Keratinocyte (primary cell): ENCODE data around the gene ST3GAL5. TPM values are rescaled to one million over a fixed set of nuclear protein-coding genes. Genes with fewer than 3 reads are reported as not detected.

Experiments used
- DNase-seq: peaks from one replicate; pipeline ENCODE4 v3.0.0-alpha.2; 2011; ENCODE audit warnings: low read depth, missing footprints, low spot score
- FAIRE-seq: peaks from 2 replicates; lab custom pipeline; 2011; peaks lifted over from hg19 to GRCh38; lab: Jason Lieb, UNC
- H2AFZ ChIP-seq: 2 replicates; pipeline ENCODE4 v1.6.0; 2012; ENCODE audit warnings: low read length, control low read depth, inconsistent platforms; ENCODE audit not compliant: control insufficient read depth
- H3K27ac ChIP-seq: 2 replicates; pipeline ENCODE4 v1.5.1; 2011; ENCODE audit warnings: low read length; ENCODE audit not compliant: control insufficient read depth, insufficient read depth
- H3K27me3 ChIP-seq: 3 replicates; pipeline ENCODE4 v1.6.0; 2011; ENCODE audit warnings: low read length; ENCODE audit not compliant: control insufficient read depth, insufficient read depth; ENCODE audit errors: extremely low read depth
- H3K36me3 ChIP-seq, 2 experiments: 2 replicates in 1 of 2; 3 replicates in 1 of 2; pipeline ENCODE4 v1.5.1; 2011; ENCODE audit warnings: low read length in 2 of 2, mild to moderate bottlenecking in 1 of 2; ENCODE audit not compliant: control insufficient read depth in 2 of 2, insufficient read depth in 2 of 2; ENCODE audit errors: extremely low read depth in 1 of 2
- H3K4me1 ChIP-seq: 3 replicates; pipeline ENCODE4 v1.5.1; 2011; ENCODE audit warnings: low read length; ENCODE audit not compliant: control insufficient read depth, insufficient read depth; ENCODE audit errors: extremely low read depth
- H3K4me2 ChIP-seq: 3 replicates; pipeline ENCODE4 v1.6.0; 2011; ENCODE audit warnings: low read depth, low read length; ENCODE audit not compliant: control insufficient read depth, insufficient read depth; ENCODE audit errors: extremely low read depth
- H3K4me3 ChIP-seq, 3 experiments: fragments of 200-600 bp in 1 of 3; sonication (generic) in 1 of 3; 2 replicates in 2 of 3; 3 replicates in 1 of 3; pipeline ENCODE4 v1.5.1; 2011 to 2016; ENCODE audit warnings: low read length in 3 of 3, mild to moderate bottlenecking in 3 of 3, control low read depth in 2 of 3, inconsistent platforms in 1 of 3, low read depth in 1 of 3, mixed read lengths in 1 of 3, mixed run types in 1 of 3, moderate library complexity in 1 of 3; ENCODE audit not compliant: control insufficient read depth in 2 of 3, insufficient read depth in 2 of 3; ENCODE audit errors: extremely low read depth in 1 of 3
- H3K79me2 ChIP-seq: 2 replicates; pipeline ENCODE4 v1.6.0; 2012; ENCODE audit warnings: low read length; ENCODE audit not compliant: control insufficient read depth, insufficient read depth
- H3K9ac ChIP-seq: 3 replicates; pipeline ENCODE4 v1.6.0; 2011; ENCODE audit warnings: low read length; ENCODE audit not compliant: control insufficient read depth, insufficient read depth; ENCODE audit errors: extremely low read depth
- H3K9me1 ChIP-seq: 3 replicates; pipeline ENCODE4 v1.6.0; 2011; ENCODE audit warnings: low read length; ENCODE audit not compliant: control insufficient read depth, insufficient read depth; ENCODE audit errors: extremely low read depth
- H3K9me3 ChIP-seq: 2 replicates; pipeline ENCODE4 v1.5.1; 2012; ENCODE audit warnings: low read depth, low read length; ENCODE audit not compliant: control insufficient read depth
- H4K20me1 ChIP-seq: 3 replicates; pipeline ENCODE4 v1.6.0; 2011; ENCODE audit warnings: low read length; ENCODE audit not compliant: control insufficient read depth, insufficient read depth; ENCODE audit errors: extremely low read depth
- CTCF ChIP-seq, 3 experiments: IDR thresholded peaks in 1 of 3; conservative IDR thresholded peaks in 1 of 3; optimal IDR thresholded peaks in 1 of 3; 2 replicates in 2 of 3; 3 replicates in 1 of 3; pipeline versions ENCODE3 to v1.5.1; 2011; ENCODE audit warnings: low read length in 3 of 3, mild to moderate bottlenecking in 3 of 3, moderate library complexity in 2 of 3, control low read depth in 1 of 3, inconsistent platforms in 1 of 3; ENCODE audit not compliant: insufficient read depth in 2 of 3; ENCODE audit errors: extremely low read depth in 1 of 3
- EZH2 ChIP-seq: IDR thresholded peaks from one replicate; pipeline ENCODE4 v1.6.1; 2012; ENCODE audit warnings: inconsistent platforms, mild to moderate bottlenecking, low read length, moderate library complexity
- dilution Hi-C: fragments of 300-500 bp; cut with MboI; formaldehyde crosslinking; loops from one replicate; pipeline ENCODE4 v1.7.0; 2020; ENCODE audit warnings: low sequenced_read_pairs; ENCODE audit not compliant: extremely low pct_ligation_motif_present
- polyA plus RNA-seq, 5 experiments: library from polyadenylated mRNA; depleted of rRNA in 3 of 5; stranded (reverse) in 3 of 5; stranded (forward) in 1 of 5; unstranded in 1 of 5; fragments of >200 nt; gene quantifications; 1 replicate in 1 of 5; 2 replicates in 3 of 5; 3 replicates in 1 of 5; pipeline versions ENCODE4 v1.2.1 to v1.2.3, GENCODE V29; 2011 to 2012; ENCODE audit warnings: missing spikeins in 2 of 5, low read depth in 1 of 5, low replicate concordance in 1 of 5

The ST3GAL5 gene
- polyA plus RNA-seq, 1 donor (not counting 4 experiments of a cell fraction or from before 2014, with no cell fraction given): 43.5 TPM

GRCh38 chr2:85822766-85823165, 66.0 kb downstream of the ST3GAL5 start:
- Histone ChIP-seq H3K36me3 (no peaks in the 10 kb centered on the region), H3K27ac (no peak overlapping the region), H3K4me1 (peaks cover 4% of the 10 kb centered on the region), H3K9me3 (no peaks in the 10 kb centered on the region), H3K27me3 (peaks cover 3% of the 10 kb centered on the region), H3K4me2 (no peak overlapping the region), H2AFZ (no peak overlapping the region), H3K4me3 (no peak overlapping the region), H3K9me1 (no peaks in the 10 kb centered on the region), H4K20me1 (no peaks in the 10 kb centered on the region), H3K79me2 (no peaks in the 10 kb centered on the region), H3K9ac (no peak overlapping the region)
- DNase-seq: no peak
- FAIRE-seq: no peak
- dilution Hi-C loops: loop anchor here (25.0 kb wide), 1 partner anchor 110 kb away; no protein-coding TSS in a partner anchor
- no peak for TF ChIP-seq CTCF (optimal IDR thresholded peaks at IDR 0.05 in 1 of 3, IDR thresholded peaks at IDR 0.05 in 1 of 3, conservative IDR thresholded peaks at IDR 0.05 in 1 of 3; ENCODE audit: extremely low read depth in 1 of 3, insufficient read depth in 2 of 3, low read length in 3 of 3)
- no peak for TF ChIP-seq EZH2

GRCh38 chr2:85819811-85820510, 68.8 kb downstream of the ST3GAL5 start:
- H4K20me1 ChIP-seq: no peaks in the 10 kb centered on the region
- no peak for FAIRE-seq

More at GRCh38 chr2:85819811-85820510, 68.8 kb downstream of the ST3GAL5 start:
- no peak for DNase-seq
- Histone ChIP-seq H3K4me1 (no peaks in the 10 kb centered on the region), H3K4me2 (no peak overlapping the region), H3K9ac (no peak overlapping the region), H2AFZ (no peak overlapping the region), H3K27me3 (peaks cover 3% of the 10 kb centered on the region), H3K9me1 (no peaks in the 10 kb centered on the region), H3K4me3 (no peak overlapping the region), H3K27ac (no peak overlapping the region), H3K9me3 (no peaks in the 10 kb centered on the region), H3K36me3 (no peaks in the 10 kb centered on the region), H3K79me2 (no peaks in the 10 kb centered on the region)
- TF ChIP-seq CTCF (optimal IDR thresholded peaks at IDR 0.05 in 1 of 3, IDR thresholded peaks at IDR 0.05 in 1 of 3, conservative IDR thresholded peaks at IDR 0.05 in 1 of 3; ENCODE audit: extremely low read depth in 1 of 3, insufficient read depth in 2 of 3, low read length in 3 of 3) (no peak), EZH2 (no peak)
- dilution Hi-C loops: loop anchor here (25.0 kb wide), 1 partner anchor 108 kb away; no protein-coding TSS in a partner anchor
